B cell (primary cell): ENCODE results near the gene OVCA2. TPM values are rescaled to one million over a fixed set of nuclear protein-coding genes. Genes with fewer than 3 reads are reported as not detected.

Experiments
- ATAC-seq: fragments of 200-7000 bp; cut with Tn5 transposase; one replicate; pipeline ENCODE4 v1.10.0; 2021; ENCODE audit warnings: low read depth, mild to moderate bottlenecking, moderate number of reproducible peaks, moderate library complexity
- CTCF ChIA-PET: fragments of 350-600 bp; sonication (Branson Sonifier 250); formaldehyde crosslinking; loops from one replicate; lab custom pipeline; 2021; ENCODE audit warnings: antibody characterized with exemption, inconsistent platforms; lab: Charles Lee
- POLR2A ChIA-PET: fragments of 350-600 bp; sonication (Branson Sonifier 250); formaldehyde crosslinking; loops from one replicate; lab custom pipeline; 2021; ENCODE audit warnings: antibody characterized with exemption; lab: Charles Lee
- DNase-seq: peaks from one replicate; pipeline ENCODE4 v3.0.0; 2013
- H2AFZ ChIP-seq: 2 replicates; pipeline ENCODE4 v1.6.1; 2012; ENCODE audit warnings: mild to moderate bottlenecking, low read depth, low read length; ENCODE audit not compliant: insufficient read depth, poor library complexity, severe bottlenecking
- H3K27ac ChIP-seq, 2 donors: 1 replicate in 1 of 2; 2 replicates in 1 of 2; pipeline ENCODE4 v1.5.1; 2012 to 2013; ENCODE audit warnings: low read length in 2 of 2, mild to moderate bottlenecking in 2 of 2, moderate library complexity in 1 of 2
- H3K27me3 ChIP-seq, 4 experiments: fragments of 200-600 bp in 1 of 4; sonication (generic) in 1 of 4; replicated peaks in 1 of 4; 1 replicate in 2 of 4; 2 replicates in 2 of 4; pipeline versions ENCODE4 v1.6.1 to v1.7.0; 2013 to 2016; ENCODE audit warnings: low read length in 3 of 4, mild to moderate bottlenecking in 2 of 4, mixed read lengths in 1 of 4, moderate library complexity in 1 of 4; ENCODE audit not compliant: insufficient read depth in 4 of 4, control insufficient read depth in 3 of 4; ENCODE audit errors: control extremely low read depth in 1 of 4
- H3K36me3 ChIP-seq, 2 experiments: replicated peaks in 1 of 2; 1 replicate in 1 of 2; 2 replicates in 1 of 2; pipeline versions ENCODE4 v1.6.1 to v1.7.1; 2013; ENCODE audit warnings: low read length in 1 of 2; ENCODE audit not compliant: insufficient read depth in 2 of 2, control insufficient read depth in 1 of 2; ENCODE audit errors: control extremely low read depth in 1 of 2, extremely low read depth in 1 of 2
- H3K4me1 ChIP-seq, 2 donors: fragments of 200-600 bp in 1 of 2; sonication (generic) in 1 of 2; 1 replicate in 1 of 2; 2 replicates in 1 of 2; pipeline versions ENCODE4 v1.5.1 to v1.6.1; 2013 to 2017; ENCODE audit warnings: low read length in 2 of 2; ENCODE audit not compliant: control insufficient read depth in 2 of 2, insufficient read depth in 2 of 2
- H3K4me2 ChIP-seq: replicated peaks from 2 replicates; pipeline ENCODE3; 2012; ENCODE audit warnings: mild to moderate bottlenecking, low read depth, low read length; ENCODE audit not compliant: poor library complexity, severe bottlenecking
- H3K4me3 ChIP-seq, 5 experiments: fragments of 200-600 bp in 1 of 5; sonication (generic) in 1 of 5; 1 replicate in 3 of 5; 2 replicates in 2 of 5; pipeline versions ENCODE4 v1.5.1 to v1.7.0; 2011 to 2016; ENCODE audit warnings: low read length in 4 of 5, mild to moderate bottlenecking in 4 of 5, low read depth in 2 of 5, control low read depth in 1 of 5, moderate library complexity in 1 of 5; ENCODE audit not compliant: insufficient read depth in 1 of 5; ENCODE audit errors: control extremely low read depth in 1 of 5, extremely low read depth in 1 of 5
- H3K79me2 ChIP-seq: fragments of 200-600 bp; sonication (generic); one replicate; pipeline ENCODE4 v1.6.0; 2016; ENCODE audit warnings: low read length; ENCODE audit not compliant: control insufficient read depth, insufficient read depth
- H3K9ac ChIP-seq: fragments of 200-600 bp; sonication (generic); 2 replicates; pipeline ENCODE4 v1.6.1; 2017; ENCODE audit warnings: mild to moderate bottlenecking, low read length, moderate library complexity
- H3K9me3 ChIP-seq, 3 donors: one replicate each; pipeline versions ENCODE4 v1.6.1 to v1.7.1; 2013; ENCODE audit warnings: low read length in 2 of 3; ENCODE audit not compliant: control insufficient read depth in 2 of 3, insufficient read depth in 1 of 3; ENCODE audit errors: control extremely low read depth in 1 of 3
- H4K20me1 ChIP-seq: 2 replicates; pipeline ENCODE4 v1.6.0; 2012; ENCODE audit warnings: mild to moderate bottlenecking, low read length; ENCODE audit not compliant: insufficient read depth, control insufficient read depth, poor library complexity, severe bottlenecking
- H3K27ac Mint-ChIP-seq: one replicate; pipeline ENCODE4 v1.8.0; 2021; ENCODE audit warnings: mixed read lengths
- H3K27me3 Mint-ChIP-seq: one replicate; pipeline ENCODE4 v1.8.0; 2021; ENCODE audit warnings: mixed read lengths
- H3K4me1 Mint-ChIP-seq: one replicate; pipeline ENCODE4 v1.8.0; 2021; ENCODE audit warnings: mixed read lengths
- H3K4me3 Mint-ChIP-seq: one replicate; pipeline ENCODE4 v1.8.0; 2021; ENCODE audit warnings: mixed read lengths
- H3K9me3 Mint-ChIP-seq: one replicate; pipeline ENCODE4 v1.8.0; 2022; ENCODE audit warnings: mixed read lengths; ENCODE audit not compliant: insufficient read depth
- EZH2 ChIP-seq: IDR thresholded peaks from 2 replicates; pipeline ENCODE4 v1.6.1; 2012; ENCODE audit warnings: borderline replicate concordance, low read depth, mild to moderate bottlenecking, moderate library complexity, low read length; ENCODE audit not compliant: insufficient read depth, poor library complexity, severe bottlenecking
- WGBS: methylation state at CpG from one replicate; pipeline ENCODE4 v1.1.5; 2013; ENCODE audit warnings: missing lambda C conversion rate; ENCODE audit not compliant: insufficient coverage; 5-methylcytosine and 5-hydroxymethylcytosine counted together
- intact Hi-C: fragments of 100-400 bp; cut with micrococcal nuclease; formaldehyde crosslinking; loops from one replicate; pipeline ENCODE4 v1.10.0; 2022
- polyA plus RNA-seq: library from polyadenylated mRNA; depleted of rRNA; stranded (reverse); fragments of >200 nt; gene quantifications from 2 replicates; pipeline ENCODE4 v1.2.3, GENCODE V29; 2012
- total RNA-seq, 2 donors: library from RNA; stranded (reverse); fragments of 120-200 nt in 1 of 2; gene quantifications; 1 replicate in 1 of 2; 2 replicates in 1 of 2; pipeline versions ENCODE4 v1.2.3 to v1.2.4, GENCODE V29; 2013 to 2022
- TF ChIP-seq, protein P1 (sequence below): fragments of 200-600 bp; IDR thresholded peaks from one replicate; pipeline ENCODE4 v1.8.0; 2022; ENCODE audit warnings: antibody characterized with exemption, mild to moderate bottlenecking

OVCA2 gene
- total and polyA plus RNA-seq, 2 donors (not counting 1 experiment from before 2014, with no cell fraction given), result 23.2 to 43.9 TPM

DNA sequence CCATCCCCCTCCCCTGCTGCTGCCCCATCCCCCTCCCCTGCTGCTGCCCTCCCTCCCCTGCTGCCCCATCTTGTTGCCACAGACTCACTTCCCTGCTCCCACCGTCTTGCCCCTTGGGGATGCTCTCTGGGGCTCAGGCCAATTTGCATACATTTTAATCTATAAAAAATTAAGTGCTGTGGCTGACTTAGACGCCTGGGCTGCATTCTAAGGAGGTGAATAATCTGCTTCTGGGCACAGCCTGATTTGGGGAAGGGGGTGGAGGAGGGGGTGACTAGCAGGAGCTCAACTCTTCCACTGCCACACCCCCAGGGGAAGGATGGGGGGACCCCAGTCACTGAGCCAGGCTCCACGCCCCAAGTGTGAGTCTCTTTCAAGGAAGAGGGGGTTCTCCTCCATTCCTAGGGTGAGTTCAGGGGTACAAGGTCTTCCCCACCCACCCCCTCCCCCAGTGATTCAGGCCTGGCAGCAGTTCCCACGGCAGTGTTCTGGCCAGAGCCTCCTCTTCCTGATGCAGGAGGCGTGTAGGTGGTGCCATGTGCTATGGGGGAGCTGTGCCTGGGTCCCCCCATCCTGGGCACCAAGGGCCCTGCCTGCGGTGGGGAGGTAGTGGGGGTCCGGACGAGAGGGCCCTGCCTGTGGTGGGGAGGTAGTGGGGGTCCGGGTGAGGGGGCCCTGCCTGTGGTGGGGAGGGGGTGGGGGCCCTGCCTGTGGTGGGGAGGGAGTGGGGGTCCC is 6.8 kb upstream of the OVCA2 start:
- TF ChIP-seq, protein P1, sequence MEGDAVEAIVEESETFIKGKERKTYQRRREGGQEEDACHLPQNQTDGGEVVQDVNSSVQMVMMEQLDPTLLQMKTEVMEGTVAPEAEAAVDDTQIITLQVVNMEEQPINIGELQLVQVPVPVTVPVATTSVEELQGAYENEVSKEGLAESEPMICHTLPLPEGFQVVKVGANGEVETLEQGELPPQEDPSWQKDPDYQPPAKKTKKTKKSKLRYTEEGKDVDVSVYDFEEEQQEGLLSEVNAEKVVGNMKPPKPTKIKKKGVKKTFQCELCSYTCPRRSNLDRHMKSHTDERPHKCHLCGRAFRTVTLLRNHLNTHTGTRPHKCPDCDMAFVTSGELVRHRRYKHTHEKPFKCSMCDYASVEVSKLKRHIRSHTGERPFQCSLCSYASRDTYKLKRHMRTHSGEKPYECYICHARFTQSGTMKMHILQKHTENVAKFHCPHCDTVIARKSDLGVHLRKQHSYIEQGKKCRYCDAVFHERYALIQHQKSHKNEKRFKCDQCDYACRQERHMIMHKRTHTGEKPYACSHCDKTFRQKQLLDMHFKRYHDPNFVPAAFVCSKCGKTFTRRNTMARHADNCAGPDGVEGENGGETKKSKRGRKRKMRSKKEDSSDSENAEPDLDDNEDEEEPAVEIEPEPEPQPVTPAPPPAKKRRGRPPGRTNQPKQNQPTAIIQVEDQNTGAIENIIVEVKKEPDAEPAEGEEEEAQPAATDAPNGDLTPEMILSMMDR, result no peak
- no peak for TF ChIP-seq EZH2
- peaks cover 7 to 31% of the 10 kb centered on the region in 2 donors for H3K4me1 ChIP-seq
- H3K4me2 ChIP-seq, result no peak overlapping the region
- no peak overlapping the region for H3K4me3 ChIP-seq
- peaks cover 0 to 1% (median 0%) of the 10 kb centered on the region in 3 donors for H3K9me3 ChIP-seq
- no peaks in the 10 kb centered on the region for H3K27me3 Mint-ChIP-seq
- ChIA-PET POLR2A (no interaction called here), CTCF (no interaction called here)
- no peaks in the 10 kb centered on the region for H3K27me3 ChIP-seq
- H3K79me2 ChIP-seq, result peaks cover 35% of the 10 kb centered on the region
- H3K9ac ChIP-seq, result no peak overlapping the region
- peaks cover 0 to 43% of the 10 kb centered on the region in 2 experiments for H3K36me3 ChIP-seq
- no peak overlapping the region for H3K27ac Mint-ChIP-seq
- DNase-seq (no peak), ATAC-seq (no peak)
- no peak overlapping the region for H2AFZ ChIP-seq
- H4K20me1 ChIP-seq, result peaks cover 34% of the 10 kb centered on the region
- intact Hi-C loops, result loop anchor here (5.0 kb wide), 1 partner anchor 128 kb away; no protein-coding TSS in a partner anchor
- peaks cover 27% of the 10 kb centered on the region for H3K4me1 Mint-ChIP-seq
- H3K9me3 Mint-ChIP-seq, result no peaks in the 10 kb centered on the region
- 80% methylated on average over 1 of the region's 9 CpGs for WGBS
- no peak overlapping the region for H3K4me3 Mint-ChIP-seq
- H3K27ac ChIP-seq, result no peak overlapping the region
